ACC112 (cell line): ENCODE measurements around the gene PLPPR1.

ENCODE experiments used
- H2AFZ ChIP-seq: fragments of 200-600 bp; sonication (generic); one replicate; pipeline ENCODE4 v1.6.0; 2017; ENCODE audit warnings: antibody characterized with exemption, low read length; ENCODE audit not compliant: unreplicated experiment
- H3K27ac ChIP-seq: fragments of 200-600 bp; sonication (generic); 2 replicates; pipeline ENCODE4 v1.5.1; 2014; ENCODE audit warnings: low read depth, mild to moderate bottlenecking, antibody characterized with exemption, low read length, moderate library complexity
- H3K27me3 ChIP-seq: fragments of 200-600 bp; sonication (generic); 2 replicates; pipeline ENCODE4 v1.6.1; 2014; ENCODE audit warnings: mild to moderate bottlenecking, antibody characterized with exemption, low read length, moderate library complexity, mixed read lengths; ENCODE audit not compliant: insufficient read depth
- H3K36me3 ChIP-seq: fragments of 200-600 bp; sonication (generic); 2 replicates; pipeline ENCODE4 v1.6.1; 2016; ENCODE audit warnings: mild to moderate bottlenecking, antibody characterized with exemption, low read length, moderate library complexity, mixed read lengths; ENCODE audit not compliant: insufficient read depth
- H3K4me1 ChIP-seq: fragments of 200-600 bp; sonication (generic); one replicate; pipeline ENCODE4 v1.6.1; 2016; ENCODE audit warnings: low read length, mixed read lengths; ENCODE audit not compliant: insufficient read depth, unreplicated experiment, control insufficient read depth
- H3K4me3 ChIP-seq: fragments of 200-600 bp; sonication (generic); 2 replicates; pipeline ENCODE4 v1.5.1; 2014; ENCODE audit warnings: mild to moderate bottlenecking, low read depth, low read length
- H3K79me2 ChIP-seq: fragments of 200-600 bp; sonication (generic); one replicate; pipeline ENCODE4 v1.6.0; 2016; ENCODE audit warnings: low read length; ENCODE audit not compliant: control insufficient read depth, unreplicated experiment, insufficient read depth

PLPPR1 gene

GRCh38 chr9:101371813-101372212 is 343.3 kb downstream of the PLPPR1 start:
- no peak overlapping the region for H3K27ac ChIP-seq
- H3K36me3 ChIP-seq: no peaks in the 10 kb centered on the region
- no peaks in the 10 kb centered on the region for H3K27me3 ChIP-seq
- no peaks in the 10 kb centered on the region for H3K79me2 ChIP-seq
- H3K4me3 ChIP-seq: no peak overlapping the region
- H3K4me1 ChIP-seq: peaks cover 3% of the 10 kb centered on the region
- H2AFZ ChIP-seq: no peak overlapping the region

DNA sequence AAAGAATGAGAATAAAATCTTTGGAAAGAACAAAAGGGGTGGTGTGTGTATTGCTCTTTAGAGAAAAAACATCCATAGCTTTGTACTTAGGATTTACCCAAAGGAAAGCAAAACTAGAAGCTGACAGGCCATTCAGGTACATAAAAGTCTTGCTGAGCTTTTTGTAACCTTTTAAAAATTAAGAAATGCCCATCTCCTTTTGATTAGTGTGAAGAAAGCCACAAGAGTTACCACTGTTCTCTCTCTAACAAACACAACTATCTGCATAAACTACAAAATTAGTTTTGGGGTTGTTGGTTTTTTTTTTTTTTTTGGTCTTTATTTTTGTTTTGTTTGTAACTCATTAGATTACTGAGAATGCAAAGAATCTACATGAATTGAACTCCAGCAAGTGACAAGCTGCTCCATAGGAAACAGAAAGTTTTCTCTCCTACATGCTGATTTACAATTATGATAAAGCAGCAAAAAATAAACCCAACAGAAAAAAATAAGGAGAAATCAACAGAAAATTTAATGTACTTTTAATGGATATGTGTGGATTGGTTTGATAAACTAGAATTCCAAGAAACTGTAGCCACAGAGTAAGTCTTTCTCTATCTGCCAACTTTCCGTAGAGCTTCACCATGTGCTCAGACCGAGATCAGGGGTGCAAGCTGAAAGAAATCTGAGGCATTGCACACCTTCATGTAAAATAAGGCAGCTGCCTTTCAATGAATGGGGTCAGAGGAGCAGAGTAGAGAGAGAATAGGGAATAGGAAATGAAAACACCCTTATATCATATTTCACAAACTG is 344.0 kb downstream of the PLPPR1 start:
- no peaks in the 10 kb centered on the region for H3K79me2 ChIP-seq
- no peak overlapping the region for H3K4me3 ChIP-seq
- no peak overlapping the region for H3K27ac ChIP-seq
- no peaks in the 10 kb centered on the region for H3K27me3 ChIP-seq
- H3K4me1 ChIP-seq: peaks cover 3% of the 10 kb centered on the region
- no peak overlapping the region for H2AFZ ChIP-seq
- no peaks in the 10 kb centered on the region for H3K36me3 ChIP-seq
